Activated CD4-positive, alpha-beta memory T cell treated with anti-CD3 and anti-CD28 coated beads for 36 hours (primary cell): ENCODE data around the gene POLH. TPM values are rescaled to one million over a fixed set of nuclear protein-coding genes. Genes with fewer than 3 reads are reported as not detected.
"Not testable (repeated sequence)": the region's sequence is repeated elsewhere in the genome, so short reads cannot be mapped to it uniquely, and the experiment has no call there.

Source experiments
- CTCF ChIA-PET: fragments of 350-600 bp; sonication (Branson Sonifier 250); formaldehyde crosslinking; loops from one replicate; lab custom pipeline; 2021; ENCODE audit warnings: antibody characterized with exemption, inconsistent platforms; lab: Charles Lee
- POLR2A ChIA-PET: fragments of 350-600 bp; sonication (Branson Sonifier 250); formaldehyde crosslinking; loops from one replicate; lab custom pipeline; 2021; ENCODE audit warnings: antibody characterized with exemption; lab: Charles Lee
- DNase-seq: peaks from one replicate; pipeline ENCODE4 v3.0.0-alpha.2; 2020
- H3K27ac Mint-ChIP-seq: one replicate; pipeline ENCODE4 v1.8.0; 2021; ENCODE audit warnings: mixed read lengths
- H3K27me3 Mint-ChIP-seq: one replicate; pipeline ENCODE4 v1.8.0; 2021; ENCODE audit warnings: mixed read lengths
- H3K36me3 Mint-ChIP-seq: one replicate; pipeline ENCODE4 v1.8.0; 2021; ENCODE audit warnings: mixed read lengths
- H3K4me1 Mint-ChIP-seq: one replicate; pipeline ENCODE4 v1.8.0; 2021; ENCODE audit warnings: low read depth, mixed read lengths
- H3K4me3 Mint-ChIP-seq: one replicate; pipeline ENCODE4 v1.8.0; 2021; ENCODE audit warnings: mild to moderate bottlenecking, mixed read lengths
- H3K9me3 Mint-ChIP-seq: one replicate; pipeline ENCODE4 v1.8.0; 2021; ENCODE audit warnings: mixed read lengths
- intact Hi-C: fragments of 100-400 bp; cut with micrococcal nuclease; formaldehyde crosslinking; loops from one replicate; pipeline ENCODE4 v1.15.1; 2023
- total RNA-seq, 2 experiments: library from RNA; stranded (reverse); gene quantifications; one replicate each; pipeline ENCODE4 v1.2.3, GENCODE V29; 2021

POLH gene
- total RNA-seq, 2 experiments from 2014 or later, result 52.1 to 52.5 TPM

GRCh38 chr6:43657221-43657802, 81.3 kb downstream of the POLH start:
- H3K9me3 Mint-ChIP-seq, result no peaks in the 10 kb centered on the region
- intact Hi-C loops, result no loop called here
- H3K27ac Mint-ChIP-seq, result no peak overlapping the region
- ChIA-PET CTCF (interaction anchor here (0.6 to 1.7 kb wide), 2 partner anchors 9 to 75 kb away, joined by 4 to 9 read pairs; no protein-coding TSS in a partner anchor), POLR2A (interaction anchor here (0.5 kb wide), 1 partner anchor 115 kb away, joined by 3 read pairs; no protein-coding TSS in a partner anchor)
- peaks cover 5% of the 10 kb centered on the region for H3K27me3 Mint-ChIP-seq
- peaks cover 2% of the 10 kb centered on the region for H3K4me1 Mint-ChIP-seq
- H3K36me3 Mint-ChIP-seq, result no peaks in the 10 kb centered on the region
- no peak for DNase-seq
- H3K4me3 Mint-ChIP-seq, result no peak overlapping the region

DNA sequence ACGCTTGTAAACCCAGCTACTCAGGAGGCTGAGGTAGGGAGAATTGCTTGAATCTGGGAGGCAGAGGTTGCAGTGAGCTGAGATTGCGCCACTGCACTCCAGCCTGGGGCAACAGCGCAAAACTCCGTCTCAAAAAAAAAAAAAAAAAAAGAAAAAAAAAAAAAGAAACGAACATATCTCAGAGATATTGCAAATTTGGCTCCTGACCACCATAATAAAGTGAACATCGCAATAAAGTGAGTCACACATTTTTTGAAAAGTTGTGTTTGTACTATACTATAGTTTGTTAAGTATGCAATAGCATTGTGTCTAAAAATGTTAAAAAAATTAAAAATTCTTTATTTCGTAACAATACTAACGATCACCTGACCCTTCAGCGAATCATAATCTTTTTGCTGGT, 82.2 kb downstream of the POLH start:
- H3K9me3 Mint-ChIP-seq, result no peaks in the 10 kb centered on the region
- H3K4me1 Mint-ChIP-seq, result peaks cover 8% of the 10 kb centered on the region
- no peak overlapping the region for H3K27ac Mint-ChIP-seq
- ChIA-PET POLR2A (no interaction called here), CTCF (interaction anchor here (0.6 to 0.7 kb wide), 2 partner anchors 8 to 75 kb away, joined by 3 to 4 read pairs; no protein-coding TSS in a partner anchor)
- DNase-seq, result no peak
- H3K27me3 Mint-ChIP-seq, result peaks cover 5% of the 10 kb centered on the region
- no peak overlapping the region for H3K4me3 Mint-ChIP-seq
- H3K36me3 Mint-ChIP-seq, result no peaks in the 10 kb centered on the region
- intact Hi-C loops, result no loop called here

DNA sequence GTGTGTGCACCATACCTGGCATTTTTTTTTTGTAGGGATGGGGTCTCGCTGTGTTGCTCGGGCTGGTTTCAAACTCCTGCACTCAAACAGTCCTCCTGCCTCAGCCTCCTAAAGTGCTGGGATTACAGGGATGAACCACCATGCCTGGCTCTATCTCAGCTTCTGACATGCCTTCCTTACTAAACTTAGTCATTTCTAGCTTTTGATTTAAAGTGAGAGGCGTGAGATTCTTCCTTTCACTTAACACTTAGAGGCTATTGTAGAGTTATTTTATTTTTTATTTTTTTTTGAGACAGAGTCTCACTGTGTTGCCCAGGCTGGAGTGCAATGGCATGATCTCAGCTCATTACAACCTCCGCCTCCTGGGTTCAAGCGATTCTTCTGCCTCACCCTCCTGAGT, 87.0 kb downstream of the POLH start:
- intact Hi-C loops, H3K27me3 Mint-ChIP-seq, POLR2A ChIA-PET, H3K27ac Mint-ChIP-seq, H3K36me3 Mint-ChIP-seq, H3K4me3 Mint-ChIP-seq, H3K9me3 Mint-ChIP-seq, DNase-seq: not testable (repeated sequence)
- CTCF ChIA-PET, result interaction anchor here (0.6 to 1.3 kb wide), 4 partner anchors 15 to 416 kb away, joined by 3 to 5 read pairs (median 4); partner anchors contain the start of gene VEGFA
- peaks cover 22% of the 10 kb centered on the region for H3K4me1 Mint-ChIP-seq

Other genes starting within 250 kb of the POLH start
- gene ZNF318, start 206.5 kb upstream of the POLH start, total RNA-seq, result 10 to 100 TPM; 12.1 to 12.7 TPM
- 10 to 100 TPM; 27.2 to 31.9 TPM for gene ABCC10, start 148.6 kb upstream of the POLH start, total RNA-seq
- gene DLK2, start 120.6 kb upstream of the POLH start, total RNA-seq, result 1 to 10 TPM; 1.6 TPM
- 10 to 100 TPM; 30.5 to 36.2 TPM for gene TJAP1, start 98.6 kb upstream of the POLH start, total RNA-seq
- gene LRRC73, start 65.8 kb upstream of the POLH start, total RNA-seq, result under 1 TPM in 1 of 2 experiments, not detected in 1; 0.12 TPM
- 10 to 100 TPM; 38.3 to 39.3 TPM for gene YIPF3, start 59.3 kb upstream of the POLH start, total RNA-seq
- 10 to 100 TPM; 46.8 to 49.5 TPM for gene POLR1C, start 59.1 kb upstream of the POLH start, total RNA-seq
- gene XPO5, start 147 bp upstream of the POLH start, total RNA-seq, result 10 to 100 TPM; 83.7 to 97.9 TPM
- gene GTPBP2, start 53.1 kb downstream of the POLH start, total RNA-seq, result 10 to 100 TPM; 72.6 to 72.8 TPM
- 10 to 100 TPM; 29.1 to 31.6 TPM for gene MAD2L1BP, start 59.7 kb downstream of the POLH start, total RNA-seq
- gene RSPH9, start 68.9 kb downstream of the POLH start, total RNA-seq, result not detected
- gene MRPS18A, start 111.6 kb downstream of the POLH start, total RNA-seq, result 10 to 100 TPM; 46.9 to 50.5 TPM
- 10 to 100 TPM; 28.9 to 35.1 TPM for gene VEGFA, start 194.0 kb downstream of the POLH start, total RNA-seq